ENCODE data around the gene SLC9A3.

SLC9A3 gene

GRCh38 chr5:514673-515072 lies 9.6 kb downstream of the SLC9A3 start:
- WGBS (ENCODE audit: insufficient coverage) = 66% methylated on average over 3 of the region's 8 CpGs
- CTCF ChIA-PET = interaction anchor here (2.7 kb wide), 1 partner anchor 11 kb away, joined by 9 read pairs; no protein-coding TSS in a partner anchor
- POLR2A ChIA-PET = no interaction called here

GRCh38 chr5:514101-514485 lies 10.2 kb downstream of the SLC9A3 start:
- Histone ChIP-seq H3K9me3 (ENCODE audit: control extremely low read depth in 1 of 5, control insufficient read depth in 4 of 5, insufficient read depth in 2 of 5, low read depth in 1 of 5, low read length in 4 of 5) (peaks cover 0 to 2% (median 0%) of the 10 kb centered on the region in 5 experiments), H3K4me3 (ENCODE audit: control insufficient read depth in 1 of 7, extremely low read depth in 1 of 7, insufficient read depth in 4 of 7, low read depth in 2 of 7, low read length in 6 of 7) (no peak overlapping the region), H3K36me3 (ENCODE audit: control insufficient read depth in 4 of 4, insufficient read depth in 4 of 4, low read length in 3 of 4) (no peaks in the 10 kb centered on the region), H3K4me1 (ENCODE audit: control extremely low read depth in 1 of 4, control insufficient read depth in 4 of 4, insufficient read depth in 4 of 4, low read length in 3 of 4) (peaks cover 0 to 3% (median under 1%) of the 10 kb centered on the region in 4 experiments), H3K27ac (ENCODE audit: insufficient read depth in 1 of 2, low read depth in 1 of 2, low read length in 2 of 2, poor library complexity in 1 of 2, severe bottlenecking in 2 of 2) (no peak overlapping the region), H3K27me3 (replicated peaks in 2 of 5; ENCODE audit: control insufficient read depth in 4 of 5, insufficient read depth in 5 of 5, low read length in 4 of 5) (peaks cover 0 to 46% (median 9%) of the 10 kb centered on the region in 5 experiments)
- 78% methylated on average over 11 of the region's 12 CpGs for WGBS (ENCODE audit: insufficient coverage)
- POLR2A ChIA-PET = no interaction called here
- DNase-seq = no peak
- CTCF ChIA-PET = interaction anchor here (1.1 to 2.7 kb wide), 2 partner anchors 11 to 25 kb away, joined by 3 to 9 read pairs; no protein-coding TSS in a partner anchor

More at GRCh38 chr5:514673-515072, 9.6 kb downstream of the SLC9A3 start:
- Histone ChIP-seq H3K27me3 (replicated peaks in 2 of 5; ENCODE audit: control insufficient read depth in 4 of 5, insufficient read depth in 5 of 5, low read length in 4 of 5) (peaks cover 0 to 50% (median 9%) of the 10 kb centered on the region in 5 experiments), H3K4me1 (ENCODE audit: control extremely low read depth in 1 of 4, control insufficient read depth in 4 of 4, insufficient read depth in 4 of 4, low read length in 3 of 4) (peaks cover 0 to 3% (median under 1%) of the 10 kb centered on the region in 4 experiments), H3K36me3 (ENCODE audit: control insufficient read depth in 4 of 4, insufficient read depth in 4 of 4, low read length in 3 of 4) (no peaks in the 10 kb centered on the region), H3K4me3 (ENCODE audit: control insufficient read depth in 1 of 7, extremely low read depth in 1 of 7, insufficient read depth in 4 of 7, low read depth in 2 of 7, low read length in 6 of 7) (no peak overlapping the region), H3K27ac (ENCODE audit: insufficient read depth in 1 of 2, low read depth in 1 of 2, low read length in 2 of 2, poor library complexity in 1 of 2, severe bottlenecking in 2 of 2) (no peak overlapping the region), H3K9me3 (ENCODE audit: control extremely low read depth in 1 of 5, control insufficient read depth in 4 of 5, insufficient read depth in 2 of 5, low read depth in 1 of 5, low read length in 4 of 5) (peaks cover 0 to 2% (median 0%) of the 10 kb centered on the region in 5 experiments)
- DNase-seq = no peak

- Histone ChIP-seq H3K27ac (ENCODE audit: insufficient read depth in 1 of 2, low read depth in 1 of 2, low read length in 2 of 2, poor library complexity in 1 of 2, severe bottlenecking in 2 of 2) (no peak overlapping the region), H3K4me3 (ENCODE audit: control insufficient read depth in 1 of 7, extremely low read depth in 1 of 7, insufficient read depth in 4 of 7, low read depth in 2 of 7, low read length in 6 of 7) (no peak overlapping the region), H3K4me1 (ENCODE audit: control extremely low read depth in 1 of 4, control insufficient read depth in 4 of 4, insufficient read depth in 4 of 4, low read length in 3 of 4) (peaks cover 0 to 3% (median under 1%) of the 10 kb centered on the region in 4 experiments), H3K9me3 (ENCODE audit: control extremely low read depth in 1 of 5, control insufficient read depth in 4 of 5, insufficient read depth in 2 of 5, low read depth in 1 of 5, low read length in 4 of 5) (peaks cover 0 to 2% (median 0%) of the 10 kb centered on the region in 5 experiments), H3K27me3 (replicated peaks in 2 of 5; ENCODE audit: control insufficient read depth in 4 of 5, insufficient read depth in 5 of 5, low read length in 4 of 5) (peaks cover 0 to 45% (median 7%) of the 10 kb centered on the region in 5 experiments), H3K36me3 (ENCODE audit: control insufficient read depth in 4 of 4, insufficient read depth in 4 of 4, low read length in 3 of 4) (no peaks in the 10 kb centered on the region)
- DNase-seq = no peak
- POLR2A ChIA-PET = no interaction called here
- 60% methylated on average over 27 of the region's 31 CpGs for WGBS (ENCODE audit: insufficient coverage)
- CTCF ChIA-PET = interaction anchor here (1.1 to 2.7 kb wide), 2 partner anchors 12 to 24 kb away, joined by 3 to 9 read pairs; no protein-coding TSS in a partner anchor
Measured at GRCh38 chr5:513216-514100, 10.8 kb downstream of the SLC9A3 start.

GRCh38 chr5:511476-511875 lies 12.8 kb downstream of the SLC9A3 start:
- WGBS (ENCODE audit: insufficient coverage) = 94% methylated on average over 14 of the region's 16 CpGs
- H3K27me3 ChIP-seq (replicated peaks in 2 of 5; ENCODE audit: control insufficient read depth in 4 of 5, insufficient read depth in 5 of 5, low read length in 4 of 5) = peaks cover 0 to 34% (median 7%) of the 10 kb centered on the region in 5 experiments
- CTCF ChIA-PET = interaction anchor here (1.2 to 1.8 kb wide), 3 partner anchors 9 to 18 kb away, joined by 3 to 6 read pairs (median 4); no protein-coding TSS in a partner anchor
- no peaks in the 10 kb centered on the region for H3K36me3 ChIP-seq (ENCODE audit: control insufficient read depth in 4 of 4, insufficient read depth in 4 of 4, low read length in 3 of 4)
- H3K4me3 ChIP-seq (ENCODE audit: control insufficient read depth in 1 of 7, extremely low read depth in 1 of 7, insufficient read depth in 4 of 7, low read depth in 2 of 7, low read length in 6 of 7) = no peak overlapping the region
- H3K4me1 ChIP-seq (ENCODE audit: control extremely low read depth in 1 of 4, control insufficient read depth in 4 of 4, insufficient read depth in 4 of 4, low read length in 3 of 4) = peaks cover 0 to 3% (median under 1%) of the 10 kb centered on the region in 4 experiments
- POLR2A ChIA-PET = no interaction called here
- DNase-seq = no peak
- peaks cover 0 to 4% (median 0%) of the 10 kb centered on the region in 5 experiments for H3K9me3 ChIP-seq (ENCODE audit: control extremely low read depth in 1 of 5, control insufficient read depth in 4 of 5, insufficient read depth in 2 of 5, low read depth in 1 of 5, low read length in 4 of 5)
- H3K27ac ChIP-seq (ENCODE audit: insufficient read depth in 1 of 2, low read depth in 1 of 2, low read length in 2 of 2, poor library complexity in 1 of 2, severe bottlenecking in 2 of 2) = no peak overlapping the region

- POLR2A ChIA-PET = no interaction called here
- Histone ChIP-seq H3K4me1 (ENCODE audit: control extremely low read depth in 1 of 4, control insufficient read depth in 4 of 4, insufficient read depth in 4 of 4, low read length in 3 of 4) (peaks cover 0 to 3% (median under 1%) of the 10 kb centered on the region in 4 experiments), H3K27ac (ENCODE audit: insufficient read depth in 1 of 2, low read depth in 1 of 2, low read length in 2 of 2, poor library complexity in 1 of 2, severe bottlenecking in 2 of 2) (no peak overlapping the region), H3K27me3 (replicated peaks in 2 of 5; ENCODE audit: control insufficient read depth in 4 of 5, insufficient read depth in 5 of 5, low read length in 4 of 5) (peaks cover 0 to 28% (median 7%) of the 10 kb centered on the region in 5 experiments), H3K4me3 (ENCODE audit: control insufficient read depth in 1 of 7, extremely low read depth in 1 of 7, insufficient read depth in 4 of 7, low read depth in 2 of 7, low read length in 6 of 7) (no peak overlapping the region), H3K36me3 (ENCODE audit: control insufficient read depth in 4 of 4, insufficient read depth in 4 of 4, low read length in 3 of 4) (no peaks in the 10 kb centered on the region), H3K9me3 (ENCODE audit: control extremely low read depth in 1 of 5, control insufficient read depth in 4 of 5, insufficient read depth in 2 of 5, low read depth in 1 of 5, low read length in 4 of 5) (peaks cover 0 to 4% (median 0%) of the 10 kb centered on the region in 5 experiments)
- WGBS (ENCODE audit: insufficient coverage) = 93% methylated on average over 9 of the region's 9 CpGs
- DNase-seq = no peak
- CTCF ChIA-PET = interaction anchor here (1.2 to 1.8 kb wide), 3 partner anchors 8 to 17 kb away, joined by 3 to 6 read pairs (median 4); no protein-coding TSS in a partner anchor
Measured at GRCh38 chr5:510521-510920, 13.7 kb downstream of the SLC9A3 start.

- no peak overlapping the region for H3K4me3 ChIP-seq (ENCODE audit: control insufficient read depth in 1 of 7, extremely low read depth in 1 of 7, insufficient read depth in 4 of 7, low read depth in 2 of 7, low read length in 6 of 7)
- ChIA-PET CTCF (interaction anchor here (1.8 kb wide), 1 partner anchor 13 kb away, joined by 4 read pairs; no protein-coding TSS in a partner anchor), POLR2A (no interaction called here)
- H3K27me3 ChIP-seq (replicated peaks in 2 of 5; ENCODE audit: control insufficient read depth in 4 of 5, insufficient read depth in 5 of 5, low read length in 4 of 5) = peaks cover 0 to 23% (median 7%) of the 10 kb centered on the region in 5 experiments
- peaks cover 0 to 3% (median 0%) of the 10 kb centered on the region in 4 experiments for H3K4me1 ChIP-seq (ENCODE audit: control extremely low read depth in 1 of 4, control insufficient read depth in 4 of 4, insufficient read depth in 4 of 4, low read length in 3 of 4)
- no peaks in the 10 kb centered on the region for H3K36me3 ChIP-seq (ENCODE audit: control insufficient read depth in 4 of 4, insufficient read depth in 4 of 4, low read length in 3 of 4)
- WGBS (ENCODE audit: insufficient coverage) = 95% methylated on average over 19 of the region's 22 CpGs
- DNase-seq = no peak
- H3K9me3 ChIP-seq (ENCODE audit: control extremely low read depth in 1 of 5, control insufficient read depth in 4 of 5, insufficient read depth in 2 of 5, low read depth in 1 of 5, low read length in 4 of 5) = peaks cover 0 to 4% (median 0%) of the 10 kb centered on the region in 5 experiments
- no peak overlapping the region for H3K27ac ChIP-seq (ENCODE audit: insufficient read depth in 1 of 2, low read depth in 1 of 2, low read length in 2 of 2, poor library complexity in 1 of 2, severe bottlenecking in 2 of 2)
Measured at GRCh38 chr5:509611-510185, 14.6 kb downstream of the SLC9A3 start.
